Stimulated activated CD8-positive, alpha-beta memory T cell treated with anti-CD3 and anti-CD28 coated beads, Interleukin-12 subunit alpha, Interleukin-12 subunit beta, amount 100 ng/mL, for 24 hours (primary cell): ENCODE data around the gene C11orf52.

ENCODE experiments used
- DNase-seq: peaks from one replicate; pipeline ENCODE4 v3.0.0-alpha.2; 2020; ENCODE audit errors: extremely low read depth

The C11orf52 gene

DNA sequence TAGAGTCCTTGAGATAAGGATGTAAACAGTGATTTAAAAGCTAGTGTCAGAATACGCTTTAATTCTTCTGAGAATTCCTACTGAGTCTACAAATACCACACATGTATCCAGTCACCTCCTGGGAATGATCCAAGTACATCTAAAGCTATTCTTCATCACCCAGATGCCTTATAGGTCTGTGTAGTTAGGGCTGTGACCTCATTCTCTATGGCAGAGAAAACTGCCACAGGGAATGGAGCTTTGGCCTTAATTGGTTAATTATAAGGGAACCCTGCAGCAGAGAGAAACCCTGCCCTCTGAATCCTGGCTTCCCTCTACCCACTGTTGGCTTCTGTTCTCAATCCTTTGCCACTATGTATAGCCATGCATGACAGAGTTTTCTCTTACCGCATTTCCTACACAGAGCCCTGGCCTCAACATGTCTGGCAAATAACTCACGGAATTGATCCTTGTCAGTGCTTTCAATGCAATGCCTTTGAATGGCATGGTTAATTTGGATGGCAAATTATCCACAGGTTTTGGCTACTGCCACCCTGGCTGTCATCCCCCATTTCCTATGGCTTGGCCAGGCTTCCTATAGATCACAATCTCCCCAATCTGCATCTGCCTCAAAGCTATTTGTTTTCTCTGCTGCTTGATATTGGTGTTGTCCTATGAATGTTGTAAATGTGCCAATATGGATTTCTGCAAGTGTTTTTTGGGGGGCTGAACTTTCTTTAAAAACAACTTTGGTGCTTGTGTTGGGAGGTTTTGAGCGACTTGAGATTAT, 21.3 kb downstream of the C11orf52 start:
- no peak for DNase-seq

DNA sequence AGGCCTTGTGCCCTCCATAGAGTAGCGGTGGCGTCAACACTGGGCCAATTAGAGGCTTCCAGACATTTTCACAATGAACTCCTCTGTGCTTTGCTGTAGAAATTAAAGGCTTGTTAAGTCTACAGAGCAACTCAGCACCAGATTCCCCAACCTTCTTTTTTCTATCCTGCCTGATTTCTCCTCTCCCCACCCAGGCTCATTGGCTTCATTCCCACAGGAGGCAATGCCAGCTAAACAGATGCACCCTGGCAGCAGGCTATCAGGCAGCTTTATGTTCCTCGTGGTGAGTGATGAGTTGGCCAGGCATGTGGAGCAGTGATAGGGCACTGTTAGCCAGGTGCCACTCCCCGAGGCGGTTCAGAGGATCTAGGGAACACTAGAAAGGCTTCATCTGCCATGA, 23.2 kb downstream of the C11orf52 start:
- no peak for DNase-seq

DNA sequence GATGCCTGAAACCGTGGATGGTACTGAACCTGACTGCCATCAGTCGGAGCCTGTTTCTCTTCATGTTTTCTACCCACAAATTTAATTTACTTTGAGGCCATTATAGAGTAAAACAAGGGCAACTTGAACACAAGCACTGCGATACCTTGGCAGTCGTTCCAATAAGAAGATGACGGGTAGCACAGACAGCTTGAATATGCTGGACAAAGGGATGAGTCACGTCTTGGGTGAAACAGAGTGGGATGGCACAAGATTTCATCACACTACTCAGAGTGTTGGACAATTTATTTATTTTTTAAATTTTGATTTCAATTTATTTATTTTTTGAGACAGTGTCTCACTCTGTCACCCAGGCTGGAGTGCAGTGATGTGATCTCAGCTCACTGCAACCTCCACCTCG, 24.1 kb downstream of the C11orf52 start:
- no peak for DNase-seq

GRCh38 chr11:111944139-111944538, 25.4 kb downstream of the C11orf52 start:
- no peak for DNase-seq

- no peak for DNase-seq
Observed at GRCh38 chr11:111944651-111945051, 25.9 kb downstream of the C11orf52 start.

- no peak for DNase-seq
Observed at GRCh38 chr11:111945198-111945597, 26.5 kb downstream of the C11orf52 start.

DNA sequence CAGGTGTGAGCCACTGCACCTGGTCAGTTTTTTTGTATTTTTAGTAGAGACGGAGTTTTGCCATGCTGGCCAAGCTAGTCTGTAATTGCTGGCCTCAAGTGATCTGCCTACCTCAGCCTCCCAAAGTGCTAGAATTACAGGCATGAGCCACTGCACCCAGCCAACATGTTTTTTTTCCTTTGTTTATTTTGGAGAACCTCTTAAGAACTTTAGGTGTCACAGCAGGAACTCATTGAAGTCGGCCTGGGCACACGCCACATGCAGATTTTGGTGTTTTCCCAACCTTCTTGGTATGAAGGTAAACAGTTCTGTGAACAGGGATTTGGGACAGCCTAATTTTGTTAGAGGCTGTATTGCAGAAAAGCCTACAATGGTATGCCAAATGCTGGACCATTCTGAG, 27.8 kb downstream of the C11orf52 start:
- no peak for DNase-seq

GRCh38 chr11:111947143-111947542, 28.4 kb downstream of the C11orf52 start:
- no peak for DNase-seq

- DNase-seq, result no peak
Observed at GRCh38 chr11:111949519-111950426, 31.1 kb downstream of the C11orf52 start.

- DNase-seq, result no peak
Observed at GRCh38 chr11:111951565-111951964, 32.9 kb downstream of the C11orf52 start.

GRCh38 chr11:111954154-111954553, 35.4 kb downstream of the C11orf52 start:
- DNase-seq, result no peak

DNA sequence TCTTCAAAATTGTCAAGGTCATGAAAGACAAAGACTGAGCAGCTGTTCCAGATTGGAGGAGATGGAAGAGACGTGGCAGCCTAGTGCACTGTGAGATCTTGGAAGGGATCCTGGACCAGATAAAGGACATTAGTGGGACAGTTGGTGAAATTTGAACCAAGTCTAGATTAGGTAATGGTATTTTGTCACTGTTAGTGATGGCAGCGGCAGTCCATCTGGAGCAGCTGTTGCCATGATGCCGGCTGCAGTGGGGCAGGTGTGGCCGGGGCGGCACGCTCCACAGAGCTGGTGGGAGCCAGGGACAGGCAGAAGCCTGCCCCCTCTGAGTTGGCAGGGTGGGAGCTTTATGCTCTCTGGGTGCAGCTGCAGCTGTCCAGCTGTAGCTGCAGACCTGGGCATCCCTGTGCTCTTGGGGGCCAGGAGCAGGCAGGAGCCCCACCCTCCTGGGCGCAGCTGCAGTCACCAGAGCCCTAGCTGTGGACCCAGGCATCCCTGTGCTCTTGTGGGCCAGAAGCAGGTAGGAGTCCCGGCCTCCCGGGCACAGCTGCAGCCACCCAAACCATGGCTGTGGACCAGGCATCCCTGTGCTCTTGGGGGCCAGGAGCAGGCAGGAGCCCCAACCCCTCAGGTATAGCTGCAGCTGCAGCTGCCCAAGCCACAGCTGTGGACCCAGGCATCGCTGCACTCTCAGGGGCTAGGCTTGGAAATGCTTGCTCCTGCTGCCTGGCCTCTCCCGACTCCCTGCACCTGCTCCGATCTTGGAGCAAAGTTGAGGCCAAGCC, 39.1 kb downstream of the C11orf52 start:
- no peak for DNase-seq

GRCh38 chr11:111960916-111961315, 42.2 kb downstream of the C11orf52 start:
- DNase-seq, result no peak

GRCh38 chr11:111961389-111962300, 42.9 kb downstream of the C11orf52 start:
- no peak for DNase-seq

- DNase-seq, result no peak
Observed at GRCh38 chr11:111963931-111964340, 45.2 kb downstream of the C11orf52 start.

- no peak for DNase-seq
Observed at GRCh38 chr11:111966678-111967077, 48.0 kb downstream of the C11orf52 start.

- DNase-seq, result no peak
Observed at GRCh38 chr11:111967649-111968048, 48.9 kb downstream of the C11orf52 start.

GRCh38 chr11:111969344-111969743, 50.6 kb downstream of the C11orf52 start:
- no peak for DNase-seq

DNA sequence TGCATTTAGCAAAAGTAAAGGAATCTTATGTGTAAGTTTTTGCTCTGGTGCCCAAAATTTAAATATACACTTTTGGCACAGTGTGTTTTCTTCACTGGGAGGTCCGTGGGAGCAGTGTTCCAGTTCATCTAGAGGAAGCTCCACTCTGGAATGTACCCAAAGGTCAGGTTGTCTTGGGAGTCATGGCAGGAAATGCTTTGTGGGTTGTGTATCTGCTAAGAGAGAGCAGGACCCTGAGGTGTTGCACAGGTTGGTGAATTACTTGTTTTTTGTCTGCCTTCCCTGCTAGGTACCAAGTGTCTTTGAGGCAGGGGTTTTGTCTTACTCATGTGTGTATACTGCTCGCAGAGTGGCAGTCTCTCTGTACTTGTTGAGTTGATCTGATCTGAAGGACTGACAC, 55.7 kb downstream of the C11orf52 start:
- no peak for DNase-seq

GRCh38 chr11:111975076-111975806, 56.5 kb downstream of the C11orf52 start:
- no peak for DNase-seq
